ENCODE results near the gene LHCGR.

The LHCGR gene

GRCh38 chr2:48755473-48755872 lies at the start of gene LHCGR:
TSS of gene LHCGR (minus strand) at chr2:48755724. CDS start at chr2:48755671, 53 bp downstream.
- TF ChIP-seq CTCF (IDR thresholded peaks at IDR 0.05; ENCODE audit: control insufficient read depth, extremely low read depth, insufficient read depth), result no peak
- DNase-seq (ENCODE audit: low read depth), result no peak
- no peak within 1 kb of the TSS for H3K4me3 ChIP-seq (ENCODE audit: low read depth, low read length)

GRCh38 chr2:48799601-48800000 lies 44.1 kb upstream of the LHCGR start:
- no peak for DNase-seq (ENCODE audit: low read depth)
- TF ChIP-seq CTCF (IDR thresholded peaks at IDR 0.05; ENCODE audit: control insufficient read depth, extremely low read depth, insufficient read depth), result no peak
- no peak overlapping the region for H3K4me3 ChIP-seq (ENCODE audit: low read depth, low read length)

GRCh38 chr2:48795065-48795464 lies 39.5 kb upstream of the LHCGR start:
- DNase-seq (ENCODE audit: low read depth), result no peak
- no peak for TF ChIP-seq CTCF (IDR thresholded peaks at IDR 0.05; ENCODE audit: control insufficient read depth, extremely low read depth, insufficient read depth)
- no peak overlapping the region for H3K4me3 ChIP-seq (ENCODE audit: low read depth, low read length)

GRCh38 chr2:48793671-48794070 lies 38.1 kb upstream of the LHCGR start:
- TF ChIP-seq CTCF (IDR thresholded peaks at IDR 0.05; ENCODE audit: control insufficient read depth, extremely low read depth, insufficient read depth), result no peak
- H3K4me3 ChIP-seq (ENCODE audit: low read depth, low read length), result no peak overlapping the region
- no peak for DNase-seq (ENCODE audit: low read depth)

GRCh38 chr2:48792030-48792429 lies 36.5 kb upstream of the LHCGR start:
- no peak for TF ChIP-seq CTCF (IDR thresholded peaks at IDR 0.05; ENCODE audit: control insufficient read depth, extremely low read depth, insufficient read depth)
- no peak overlapping the region for H3K4me3 ChIP-seq (ENCODE audit: low read depth, low read length)
- DNase-seq (ENCODE audit: low read depth), result no peak

GRCh38 chr2:48790407-48791170 lies 35.1 kb upstream of the LHCGR start:
- no peak for DNase-seq (ENCODE audit: low read depth)
- no peak overlapping the region for H3K4me3 ChIP-seq (ENCODE audit: low read depth, low read length)
- TF ChIP-seq CTCF (IDR thresholded peaks at IDR 0.05; ENCODE audit: control insufficient read depth, extremely low read depth, insufficient read depth), result no peak

GRCh38 chr2:48787580-48787979 lies 32.1 kb upstream of the LHCGR start:
- no peak overlapping the region for H3K4me3 ChIP-seq (ENCODE audit: low read depth, low read length)
- no peak for DNase-seq (ENCODE audit: low read depth)
- TF ChIP-seq CTCF (IDR thresholded peaks at IDR 0.05; ENCODE audit: control insufficient read depth, extremely low read depth, insufficient read depth), result no peak
